GM12873 (cell line): Measurements from ENCODE around the gene PLXNA4.

Experiments used
- TF ChIP-seq, protein P1 (sequence below): IDR thresholded peaks from 2 replicates; pipeline ENCODE4 v1.5.1; 2012; ENCODE audit warnings: low read depth, mild to moderate bottlenecking, moderate library complexity, low read length, control low read depth; ENCODE audit not compliant: insufficient read depth; ENCODE audit errors: missing control alignments

Gene PLXNA4

DNA sequence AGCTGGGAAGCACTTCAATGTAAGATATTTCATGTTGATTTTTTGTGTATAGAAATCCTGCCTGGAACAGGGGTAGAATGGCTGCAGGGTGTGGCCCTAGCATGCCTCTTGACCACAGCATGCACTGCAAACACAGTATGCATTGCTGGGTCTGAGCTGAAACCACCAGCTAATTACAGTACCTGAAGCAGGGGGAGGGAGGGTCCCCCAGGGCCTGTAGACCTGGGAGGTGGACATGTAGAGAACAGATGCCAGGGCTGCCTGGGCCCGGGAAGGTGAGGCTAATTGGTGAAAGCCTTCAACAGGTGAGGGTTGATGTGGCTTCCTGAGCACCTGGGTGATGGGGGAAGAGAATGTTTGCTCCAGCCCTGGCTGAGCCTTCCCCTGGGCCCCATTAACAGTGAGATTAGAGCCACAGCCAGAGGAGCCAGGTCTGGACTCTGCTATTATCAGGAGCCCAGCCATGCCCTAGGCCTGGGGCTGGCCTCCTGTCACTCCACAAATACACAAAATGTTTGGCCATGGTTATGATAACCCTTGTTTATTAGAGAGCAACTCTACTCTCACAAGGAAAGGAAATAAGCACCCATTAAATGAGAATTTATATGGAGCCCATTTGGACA is 83.3 kb downstream of the PLXNA4 start:
- TF ChIP-seq, protein P1, sequence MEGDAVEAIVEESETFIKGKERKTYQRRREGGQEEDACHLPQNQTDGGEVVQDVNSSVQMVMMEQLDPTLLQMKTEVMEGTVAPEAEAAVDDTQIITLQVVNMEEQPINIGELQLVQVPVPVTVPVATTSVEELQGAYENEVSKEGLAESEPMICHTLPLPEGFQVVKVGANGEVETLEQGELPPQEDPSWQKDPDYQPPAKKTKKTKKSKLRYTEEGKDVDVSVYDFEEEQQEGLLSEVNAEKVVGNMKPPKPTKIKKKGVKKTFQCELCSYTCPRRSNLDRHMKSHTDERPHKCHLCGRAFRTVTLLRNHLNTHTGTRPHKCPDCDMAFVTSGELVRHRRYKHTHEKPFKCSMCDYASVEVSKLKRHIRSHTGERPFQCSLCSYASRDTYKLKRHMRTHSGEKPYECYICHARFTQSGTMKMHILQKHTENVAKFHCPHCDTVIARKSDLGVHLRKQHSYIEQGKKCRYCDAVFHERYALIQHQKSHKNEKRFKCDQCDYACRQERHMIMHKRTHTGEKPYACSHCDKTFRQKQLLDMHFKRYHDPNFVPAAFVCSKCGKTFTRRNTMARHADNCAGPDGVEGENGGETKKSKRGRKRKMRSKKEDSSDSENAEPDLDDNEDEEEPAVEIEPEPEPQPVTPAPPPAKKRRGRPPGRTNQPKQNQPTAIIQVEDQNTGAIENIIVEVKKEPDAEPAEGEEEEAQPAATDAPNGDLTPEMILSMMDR = no peak

DNA sequence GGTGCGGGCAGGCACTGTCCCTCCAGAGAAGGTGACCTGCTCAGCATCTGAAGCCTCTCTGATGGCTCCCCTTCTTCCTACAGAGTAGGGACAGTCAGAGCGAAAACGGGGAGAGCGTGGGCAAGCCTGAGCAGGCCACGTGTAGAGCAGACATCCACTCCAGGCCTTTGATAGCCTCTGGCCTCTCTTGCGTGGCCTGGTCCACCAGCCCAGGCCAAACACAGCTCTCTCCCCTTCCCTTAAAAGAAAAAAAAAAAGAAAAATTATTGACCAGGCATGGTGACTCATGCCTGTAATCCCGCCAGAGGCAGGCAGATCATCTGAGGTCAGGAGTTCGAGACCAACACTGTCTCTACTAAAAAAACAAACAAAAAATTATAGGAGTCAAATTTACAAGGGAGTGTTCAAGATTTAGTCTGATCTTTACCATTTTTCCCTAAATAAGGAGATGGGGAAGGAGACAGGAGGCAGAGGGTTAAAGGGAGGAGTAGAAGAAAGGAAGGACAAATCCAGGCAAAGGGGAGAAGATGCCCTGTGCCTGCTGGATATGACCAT is 84.8 kb downstream of the PLXNA4 start:
- TF ChIP-seq, protein P1 = no peak

DNA sequence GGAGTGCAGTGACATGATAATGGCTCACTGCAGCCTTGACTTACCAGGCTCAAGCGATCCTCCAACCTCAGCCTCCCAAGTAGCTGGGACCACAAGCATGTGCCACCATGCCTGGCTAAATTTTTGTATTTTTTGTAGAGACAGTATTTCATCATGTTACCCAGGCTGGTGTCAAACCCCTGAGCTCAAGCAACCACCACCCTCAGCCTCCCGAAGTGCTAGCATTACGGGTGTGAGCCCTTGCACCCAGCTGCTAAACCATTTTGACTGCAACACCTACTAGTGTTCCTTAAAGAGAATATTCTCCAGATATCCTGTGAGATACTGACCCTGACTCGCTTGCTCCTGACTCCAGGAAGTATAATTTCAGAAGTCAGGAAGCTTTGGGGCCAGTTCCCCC is 85.8 kb downstream of the PLXNA4 start:
- TF ChIP-seq, protein P1 = no peak

DNA sequence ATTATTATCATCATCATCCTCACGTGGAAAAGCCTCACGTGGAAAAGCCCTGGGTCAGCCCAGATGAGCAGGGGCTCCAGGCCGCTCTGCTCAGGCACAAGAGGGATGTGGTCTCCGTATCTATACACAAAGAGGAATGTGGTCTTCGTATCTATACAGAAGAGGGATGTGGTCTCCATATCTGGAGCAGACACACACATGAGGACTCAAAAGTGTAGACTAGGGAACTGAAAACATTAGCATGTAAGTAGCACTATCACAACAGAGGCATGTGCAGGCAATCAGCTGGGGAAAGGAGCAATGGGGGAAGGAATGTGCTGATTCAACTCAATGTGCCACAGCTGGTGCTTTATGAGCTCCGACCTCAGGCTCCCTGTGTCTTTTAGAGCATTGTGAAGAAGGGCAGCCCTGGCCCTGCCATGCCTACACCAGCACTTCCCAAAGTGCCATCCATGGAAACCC is 86.5 kb downstream of the PLXNA4 start:
- TF ChIP-seq, protein P1 = no peak

DNA sequence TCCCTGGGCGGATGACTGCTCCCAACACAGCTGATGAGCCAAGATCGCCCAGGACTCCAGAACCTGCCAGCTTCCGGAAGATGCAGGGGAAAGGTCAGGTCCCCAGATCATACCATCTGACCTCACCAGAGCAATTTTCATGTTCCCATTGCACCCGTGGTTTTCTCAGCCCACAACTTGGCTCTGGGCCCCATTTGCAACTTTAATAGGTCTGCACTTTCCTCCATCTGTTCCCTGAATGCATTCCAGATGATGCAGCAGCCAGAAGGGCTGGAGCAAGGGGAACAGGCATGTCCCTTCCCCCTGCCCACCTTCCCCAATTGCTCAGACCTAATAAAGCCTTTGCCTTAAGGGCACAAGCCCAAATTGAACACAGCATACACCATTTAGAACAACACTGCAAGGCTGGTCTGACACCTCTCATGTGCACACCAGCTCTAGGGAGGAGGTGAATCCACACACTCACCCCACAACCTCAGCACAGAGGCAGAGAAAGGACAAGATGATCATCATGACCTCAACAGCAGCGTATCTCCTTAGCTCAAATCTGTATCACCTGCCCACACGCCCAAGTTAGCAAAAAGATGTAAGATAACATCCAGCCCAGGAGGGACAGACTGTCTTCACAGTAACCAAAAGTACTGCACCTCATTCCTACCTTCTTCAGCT is 87.5 kb downstream of the PLXNA4 start:
- TF ChIP-seq, protein P1 = no peak

DNA sequence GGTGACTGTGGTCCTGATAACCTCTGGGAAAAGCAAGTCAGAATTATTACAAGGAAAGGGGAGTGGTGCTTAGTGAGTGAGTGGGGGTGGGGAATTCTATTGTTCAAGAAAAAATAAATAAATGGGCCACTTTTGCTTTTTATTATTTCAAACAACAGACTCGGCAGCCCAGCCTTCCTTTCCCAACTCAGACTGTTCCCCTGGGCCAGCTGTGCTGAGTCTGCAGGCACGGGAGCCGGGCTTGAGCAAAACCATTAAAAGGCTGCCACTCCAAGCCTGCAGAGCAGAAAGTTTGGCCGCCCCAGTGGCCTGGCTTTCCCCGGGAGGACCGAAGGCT is 90.0 kb downstream of the PLXNA4 start:
- TF ChIP-seq, protein P1 = no peak

DNA sequence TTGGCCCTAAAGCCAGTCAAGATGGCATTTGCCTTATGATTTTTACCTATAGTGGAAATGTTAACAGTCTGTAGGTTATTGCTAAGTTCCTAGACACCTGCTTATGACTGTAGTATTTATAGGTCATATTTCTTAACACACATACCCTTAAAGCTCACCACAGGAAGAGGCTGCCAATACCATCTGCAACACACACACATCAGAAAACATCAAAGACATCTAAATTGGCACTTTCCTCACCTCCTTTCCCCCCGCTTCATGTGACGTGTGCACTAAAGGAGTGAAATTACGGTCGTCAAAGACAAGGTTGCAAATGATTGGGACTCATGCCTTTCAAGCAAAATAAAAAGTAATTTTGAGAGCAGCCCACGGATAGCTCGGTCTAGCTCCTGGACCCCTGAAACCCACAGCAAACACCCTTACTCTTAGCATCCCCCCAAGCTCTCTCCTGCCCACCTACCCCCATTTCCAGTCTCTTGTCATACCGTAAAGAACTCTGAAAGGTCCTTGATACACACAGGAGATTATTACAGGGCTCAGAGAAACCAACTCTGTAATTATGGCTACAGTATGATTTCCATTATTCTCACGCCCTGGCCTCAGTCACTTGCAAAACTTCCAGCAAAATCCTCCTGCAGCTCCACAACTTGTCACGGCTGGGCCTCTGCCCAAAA is 90.5 kb downstream of the PLXNA4 start:
- TF ChIP-seq, protein P1 = no peak
